Ovary (tissue), 9 donors: ENCODE measurements around the gene ETF1. TPM values are rescaled to one million over a fixed set of nuclear protein-coding genes. Genes with fewer than 3 reads are reported as not detected.

Source experiments
- DNase-seq, 5 donors: peaks; one replicate each; pipeline ENCODE4 v3.0.0-alpha.2; 2019 to 2020
- H3K27ac ChIP-seq, 2 donors: fragments of 200-600 bp; one replicate each; pipeline versions ENCODE4 v1.5.1 to v1.8.0; 2019 to 2022
- H3K27me3 ChIP-seq: fragments of 200-600 bp; one replicate; pipeline ENCODE4 v1.8.0; 2022
- H3K36me3 ChIP-seq: fragments of 200-600 bp; sonication (generic); one replicate; pipeline ENCODE4 v1.5.1; 2019
- H3K4me1 ChIP-seq: one replicate; pipeline ENCODE4 v1.8.1; 2013; ENCODE audit warnings: mild to moderate bottlenecking, moderate library complexity; ENCODE audit not compliant: insufficient read depth
- H3K4me3 ChIP-seq: fragments of 200-600 bp; sonication (generic); one replicate; pipeline ENCODE4 v1.5.1; 2017
- H3K9me3 ChIP-seq, 2 donors: fragments of 200-600 bp in 1 of 2; sonication (generic) in 1 of 2; one replicate each; pipeline versions ENCODE4 v1.5.1 to v1.8.1; 2013 to 2019; ENCODE audit warnings: mild to moderate bottlenecking in 1 of 2, moderate library complexity in 1 of 2
- EP300 ChIP-seq: sonication (generic); formaldehyde crosslinking; IDR thresholded peaks from one replicate; pipeline ENCODE4 v1.6.1; 2017; ENCODE audit warnings: antibody characterized with exemption
- POLR2A ChIP-seq: fragments of 450-650 bp; IDR thresholded peaks from one replicate; pipeline ENCODE4 v1.6.1; 2017; ENCODE audit warnings: antibody characterized with exemption, mild to moderate bottlenecking, moderate library complexity
- WGBS, 3 donors: extraction: QIAGEN DNeasy Blood & Tissue Kit in 1 of 3; methylation state at CpG; one replicate each; pipeline versions ENCODE4 v1.1.5 to v1.1.7; 2013 to 2017; 5-methylcytosine and 5-hydroxymethylcytosine counted together
- intact Hi-C, 4 donors: fragments of 100-400 bp; cut with DNase I; formaldehyde crosslinking; loops; one replicate each; pipeline versions ENCODE4 v1.11.0 to v1.15.1; 2022 to 2023
- polyA plus RNA-seq, 2 donors: library from polyadenylated mRNA; stranded (reverse); fragments of 200-250 nt in 1 of 2; fragments of 350-450 nt in 1 of 2; fragmentation: Illumina TruSeq in 1 of 2; extraction: RNeasy Lipid Tissue Mini Kit (QIAGEN cat#74804) in 1 of 2; gene quantifications; one replicate each; pipeline ENCODE4 v1.2.3, GENCODE V29; 2013 to 2014
- small RNA-seq: library from RNA; depleted of rRNA; stranded (forward); fragments of <200 nt; gene quantifications from one replicate; pipeline ENCODE3, GENCODE V24; 2016
- total RNA-seq, 7 donors: library from RNA; depleted of rRNA in 2 of 7; stranded (reverse); fragments of >200 nt in 2 of 7; fragmentation: NEBNext Ultra II Directional in 3 of 7; extraction: Animal tissue kit (Norgen Biotek cat#: 25700) in 3 of 7; gene quantifications; one replicate each; pipeline versions ENCODE4 v1.1.0 to v1.2.4, GENCODE V29; 2016 to 2023
- TF ChIP-seq, protein P1 (sequence below), 3 donors: fragments of 450-650 bp in 2 of 3; fragments of 200-600 bp in 1 of 3; IDR thresholded peaks; one replicate each; pipeline versions ENCODE4 v1.5.1 to v1.8.0; 2016 to 2022; ENCODE audit warnings: antibody characterized with exemption in 3 of 3, mild to moderate bottlenecking in 1 of 3
- donor health status: DM: no; HTN: no; CAD: no; lungs with moderate emphysema.
- donor health status: DM: no; HTN: no; CAD: no.
- donor health status: Bipolar disorder and iron deficiency.
- donor health status: DM: yes; HTN: yes; CAD: no.
- donor health status: DM: no; HTN: no; CAD: no.
- donor health status: DM: yes; HTN: yes; CAD: no.

The ETF1 gene
- total and polyA plus RNA-seq, 9 donors, result 29.3 to 106 (median 68.3) TPM

DNA sequence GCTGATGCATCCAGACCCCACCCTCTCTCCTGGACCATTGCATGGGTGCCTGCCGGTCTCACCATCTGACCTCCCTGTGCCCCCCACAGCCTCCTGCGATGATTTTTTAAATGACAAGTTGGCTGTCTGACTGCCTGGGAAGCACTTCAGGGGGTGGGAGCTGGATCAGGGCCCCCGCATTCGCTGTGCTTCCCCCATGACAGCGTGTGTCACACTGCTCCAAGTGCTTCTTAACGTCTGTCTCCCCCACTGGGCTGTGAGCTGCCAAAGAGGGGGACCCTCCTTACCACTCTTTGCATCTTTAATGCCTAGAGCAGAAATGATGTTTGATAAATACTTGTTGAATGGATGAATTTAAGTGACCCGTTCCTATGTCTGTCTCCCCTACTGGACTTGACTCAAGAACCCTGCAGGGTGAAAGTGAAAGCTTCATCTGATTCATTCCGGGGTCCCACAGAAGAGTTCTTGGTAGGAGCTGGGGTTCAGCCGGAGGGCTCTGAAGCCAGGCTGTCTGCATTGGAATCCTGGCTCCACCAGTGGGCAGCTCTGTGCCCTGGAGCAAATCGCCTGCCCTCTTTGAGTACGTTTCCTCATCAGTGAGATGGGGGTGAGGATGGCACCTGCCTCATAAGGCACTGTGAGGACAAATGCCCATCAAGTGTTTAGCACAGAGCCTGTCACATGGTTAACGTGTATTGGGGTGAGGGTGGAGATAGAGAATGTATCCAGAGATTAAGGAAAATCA is 85.3 kb downstream of the ETF1 start:
- DNase-seq, result no peak
- no peak for TF ChIP-seq EP300
- TF ChIP-seq, protein P1, sequence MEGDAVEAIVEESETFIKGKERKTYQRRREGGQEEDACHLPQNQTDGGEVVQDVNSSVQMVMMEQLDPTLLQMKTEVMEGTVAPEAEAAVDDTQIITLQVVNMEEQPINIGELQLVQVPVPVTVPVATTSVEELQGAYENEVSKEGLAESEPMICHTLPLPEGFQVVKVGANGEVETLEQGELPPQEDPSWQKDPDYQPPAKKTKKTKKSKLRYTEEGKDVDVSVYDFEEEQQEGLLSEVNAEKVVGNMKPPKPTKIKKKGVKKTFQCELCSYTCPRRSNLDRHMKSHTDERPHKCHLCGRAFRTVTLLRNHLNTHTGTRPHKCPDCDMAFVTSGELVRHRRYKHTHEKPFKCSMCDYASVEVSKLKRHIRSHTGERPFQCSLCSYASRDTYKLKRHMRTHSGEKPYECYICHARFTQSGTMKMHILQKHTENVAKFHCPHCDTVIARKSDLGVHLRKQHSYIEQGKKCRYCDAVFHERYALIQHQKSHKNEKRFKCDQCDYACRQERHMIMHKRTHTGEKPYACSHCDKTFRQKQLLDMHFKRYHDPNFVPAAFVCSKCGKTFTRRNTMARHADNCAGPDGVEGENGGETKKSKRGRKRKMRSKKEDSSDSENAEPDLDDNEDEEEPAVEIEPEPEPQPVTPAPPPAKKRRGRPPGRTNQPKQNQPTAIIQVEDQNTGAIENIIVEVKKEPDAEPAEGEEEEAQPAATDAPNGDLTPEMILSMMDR (IDR thresholded peaks at IDR 0.05), result no peak
- no peak for TF ChIP-seq POLR2A
- Histone ChIP-seq H3K27ac (peak overlapping the region in 1 of 2 donors; percentile 22), H3K9me3 (no peaks in the 10 kb centered on the region), H3K27me3 (no peaks in the 10 kb centered on the region), H3K4me3 (no peak overlapping the region), H3K4me1 (peaks cover 3% of the 10 kb centered on the region), H3K36me3 (no peaks in the 10 kb centered on the region)
- 68 to 73% (median 71%) methylated on average over 12 of the region's 12 CpGs for WGBS, 3 donors
- intact Hi-C loops, result no loop called here

Small RNAs within 50 kb of the gene (small RNA-seq; reads per million reads assigned to genes)
- 10.8 reads per million, percentile 84 among the genes with 10 or more reads in this experiment for gene RF00154
- 194 reads per million, percentile 93 among the genes with 10 or more reads in this experiment for gene SNORD63

Other genes with a start within 250 kb of the ETF1 start
- gene CDC25C, start 211.4 kb downstream of the ETF1 start, total RNA-seq, result under 1 TPM in 2 of 7 donors, not detected in 5; 0.13 to 0.23 TPM
- under 1 TPM; 0.06 to 0.30 TPM for gene CDC25C, start 211.4 kb downstream of the ETF1 start, polyA plus RNA-seq
- 10 to 100 TPM; 14.2 to 29.3 (median 19.9) TPM for gene FAM53C, start 205.0 kb downstream of the ETF1 start, total RNA-seq
- 10 to 100 TPM; 13.1 to 26.4 TPM for gene FAM53C, start 205.0 kb downstream of the ETF1 start, polyA plus RNA-seq
- gene KDM3B, start 190.6 kb downstream of the ETF1 start, total RNA-seq, result 10 to 100 TPM; 42.9 to 79.0 (median 71.4) TPM
- gene KDM3B, start 190.6 kb downstream of the ETF1 start, polyA plus RNA-seq, result 10 to 100 TPM; 38.8 to 70.1 TPM
- gene REEP2, start 104.2 kb downstream of the ETF1 start, total RNA-seq, result 10 to 100 TPM in 1 of 7 donors, 1 to 10 TPM in 6; 3.5 to 11.4 (median 5.7) TPM
- 1 to 10 TPM; 3.5 to 8.0 TPM for gene REEP2, start 104.2 kb downstream of the ETF1 start, polyA plus RNA-seq
- 100 to 1,000 TPM in 4 of 7 donors, 10 to 100 TPM in 3; 72.7 to 346 (median 123) TPM for gene EGR1, start 77.8 kb downstream of the ETF1 start, total RNA-seq
- 100 to 1,000 TPM in 1 of 2 donors, 10 to 100 TPM in 1; 60.4 to 361 TPM for gene EGR1, start 77.8 kb downstream of the ETF1 start, polyA plus RNA-seq
- gene HSPA9, start 32.2 kb upstream of the ETF1 start, total RNA-seq, result 100 to 1,000 TPM; 147 to 340 (median 180) TPM
- gene HSPA9, start 32.2 kb upstream of the ETF1 start, polyA plus RNA-seq, result 100 to 1,000 TPM in 1 of 2 donors, 10 to 100 TPM in 1; 85.4 to 220 TPM
- 100 to 1,000 TPM; 125 to 278 (median 230) TPM for gene CTNNA1, start 210.2 kb upstream of the ETF1 start, total RNA-seq
- 100 to 1,000 TPM; 127 to 306 TPM for gene CTNNA1, start 210.2 kb upstream of the ETF1 start, polyA plus RNA-seq